ENCODE data around the gene ADAR. TPM values are rescaled to one million over a fixed set of nuclear protein-coding genes. Genes with fewer than 3 reads are reported as not detected.

ADAR gene
- total and polyA plus RNA-seq, 2 of the 8 experiments (the other 6 are each of a cell fraction or from before 2014, with no cell fraction given), result 125 to 242 TPM

DNA sequence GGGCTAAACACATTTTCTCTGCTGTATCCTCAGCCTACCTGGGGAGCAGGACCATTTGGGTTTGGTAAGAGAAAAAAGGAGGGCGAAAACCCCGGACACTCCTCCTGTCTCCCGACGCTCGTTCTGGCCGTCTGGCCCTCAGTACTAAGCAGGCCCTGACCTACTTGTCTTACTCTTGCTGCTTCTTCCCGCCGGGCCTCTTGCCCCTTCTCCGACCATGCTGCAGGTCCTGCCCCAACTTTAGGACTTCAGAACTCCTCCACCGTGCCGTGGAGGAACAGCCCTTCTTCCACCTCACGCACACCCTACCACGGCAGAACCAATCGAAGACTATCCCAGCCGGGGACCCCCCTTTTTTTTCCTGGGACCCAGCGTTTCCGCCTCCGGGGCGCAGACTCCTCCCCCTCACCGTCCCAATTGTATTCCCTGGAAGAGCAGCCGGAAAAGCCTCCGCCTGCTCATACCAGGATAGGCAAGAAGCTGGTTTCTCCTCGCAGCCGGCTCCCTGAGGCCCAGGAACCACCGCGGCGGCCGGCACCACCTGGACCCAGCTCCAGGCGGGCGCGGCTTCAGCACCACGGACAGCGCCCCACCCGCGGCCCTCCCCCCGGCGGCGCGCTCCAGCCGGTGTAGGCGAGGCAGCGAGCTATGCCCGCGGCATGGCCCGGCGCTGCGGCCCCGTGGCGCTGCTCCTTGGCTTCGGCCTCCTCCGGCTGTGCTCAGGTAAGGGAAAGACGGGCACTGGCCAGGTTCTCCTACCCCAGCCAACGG, 40.4 kb downstream of the ADAR start, which contains the start of gene CHRNB2 (continued):
- TF ChIP-seq POU5F1 (IDR thresholded peaks at IDR 0.05; ENCODE audit: low read depth, low read length) (no peak), TAF7 (optimal IDR thresholded peaks at IDR 0.05; ENCODE audit: borderline replicate concordance, low read depth, low read length) (peak; percentile 18), CBX5 (IDR thresholded peaks at IDR 0.05; ENCODE audit: low read depth, low read length) (no peak), NANOG (IDR thresholded peaks at IDR 0.05; ENCODE audit: insufficient read depth, low read depth, low read length, poor library complexity, severe bottlenecking) (no peak), CBX8 (IDR thresholded peaks at IDR 0.05; ENCODE audit: borderline replicate concordance, low read depth, low read length) (no peak), TBP (IDR thresholded peaks at IDR 0.05; ENCODE audit: low read depth, low read length) (peak; percentile 16), BACH1 (IDR thresholded peaks at IDR 0.05; ENCODE audit: low read length) (no peak), YY1 (IDR thresholded peaks at IDR 0.05; ENCODE audit: low read depth, low read length) (no peak), SIN3A (conservative IDR thresholded peaks at IDR 0.05 in 1 of 2, IDR thresholded peaks at IDR 0.05 in 1 of 2; ENCODE audit: low read depth in 1 of 2, low read length in 2 of 2) (peak; percentile 80 to 98; a peak in 3 of 4 replicates), RFX5 (IDR thresholded peaks at IDR 0.05; ENCODE audit: borderline replicate concordance, low read depth, low read length) (no peak), GTF2F1 (IDR thresholded peaks at IDR 0.05; ENCODE audit: borderline replicate concordance, low read depth, low read length) (no peak), SIRT6 (IDR thresholded peaks at IDR 0.05; ENCODE audit: low read length) (no peak), KDM4A (IDR thresholded peaks at IDR 0.05; ENCODE audit: low read depth, low read length, severe bottlenecking) (no peak), GABPA (IDR thresholded peaks at IDR 0.05; ENCODE audit: borderline replicate concordance, insufficient read depth, low read length) (no peak), RNF2 (IDR thresholded peaks at IDR 0.05; ENCODE audit: borderline replicate concordance, low read depth, low read length, missing control alignments, poor library complexity, severe bottlenecking) (no peak), FOSL1 (IDR thresholded peaks at IDR 0.05; ENCODE audit: insufficient read depth, low read depth, low read length) (no peak), HDAC2 (IDR thresholded peaks at IDR 0.05; ENCODE audit: borderline replicate concordance in 1 of 2, low read depth in 2 of 2, low read length in 2 of 2) (peak; percentile 46 to 97; a peak in 1 of 4 replicates), EGR1 (IDR thresholded peaks at IDR 0.05; ENCODE audit: borderline replicate concordance, low read depth, low read length) (0 out of 2 replicates have a peak, but pooled peaks have one; percentile 15), BCL11A (IDR thresholded peaks at IDR 0.05; ENCODE audit: low read depth in 2 of 2, low read length in 2 of 2) (no peak), BRCA1 (IDR thresholded peaks at IDR 0.05; ENCODE audit: low read depth, low read length) (no peak), POLR2A (IDR thresholded peaks at IDR 0.05; ENCODE audit: control extremely low read depth in 1 of 2, low read depth in 2 of 2, low read length in 2 of 2) (0 out of 3 replicates have a peak, but pooled peaks of 1 of the 2 experiments have one; percentile 22), POLR2AphosphoS5 (IDR thresholded peaks at IDR 0.05; ENCODE audit: low read depth, low read length) (peak; percentile 67)
